ENCODE data around the gene SDHC. TPM values are rescaled to one million over a fixed set of nuclear protein-coding genes. Genes with fewer than 3 reads are reported as not detected.

SDHC gene
- total and polyA plus RNA-seq, 2 of the 13 experiments (the other 11 are each of a cell fraction or from before 2014, with no cell fraction given), result 27.1 to 229 TPM

GRCh38 chr1:161389691-161390558 is 75.7 kb downstream of the SDHC start (continued):
- peak; percentile 33; the same call in 1 of the 2 replicates for TF ChIP-seq ZNF138 (CRISPR knock-in tag; IDR thresholded peaks at IDR 0.05; ENCODE audit: low read depth)
- peak; percentile 86; the same call in 1 of the 2 replicates for TF ChIP-seq IRF9 (CRISPR knock-in tag; IDR thresholded peaks at IDR 0.05; ENCODE audit: borderline replicate concordance)
- TF ChIP-seq ZKSCAN8 (CRISPR knock-in tag; IDR thresholded peaks at IDR 0.05; ENCODE audit: borderline replicate concordance), result 0 out of 2 replicates have a peak, but pooled peaks have one; percentile 38
- TF ChIP-seq, protein P1, sequence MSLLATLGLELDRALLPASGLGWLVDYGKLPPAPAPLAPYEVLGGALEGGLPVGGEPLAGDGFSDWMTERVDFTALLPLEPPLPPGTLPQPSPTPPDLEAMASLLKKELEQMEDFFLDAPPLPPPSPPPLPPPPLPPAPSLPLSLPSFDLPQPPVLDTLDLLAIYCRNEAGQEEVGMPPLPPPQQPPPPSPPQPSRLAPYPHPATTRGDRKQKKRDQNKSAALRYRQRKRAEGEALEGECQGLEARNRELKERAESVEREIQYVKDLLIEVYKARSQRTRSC (CRISPR knock-in tag; IDR thresholded peaks at IDR 0.05; ENCODE audit: low read depth), result 0 out of 2 replicates have a peak, but pooled peaks have one; percentile 26
- TF ChIP-seq FOXA3 (CRISPR knock-in tag; IDR thresholded peaks at IDR 0.05), result peak; percentile 61
- TF ChIP-seq, protein P2, sequence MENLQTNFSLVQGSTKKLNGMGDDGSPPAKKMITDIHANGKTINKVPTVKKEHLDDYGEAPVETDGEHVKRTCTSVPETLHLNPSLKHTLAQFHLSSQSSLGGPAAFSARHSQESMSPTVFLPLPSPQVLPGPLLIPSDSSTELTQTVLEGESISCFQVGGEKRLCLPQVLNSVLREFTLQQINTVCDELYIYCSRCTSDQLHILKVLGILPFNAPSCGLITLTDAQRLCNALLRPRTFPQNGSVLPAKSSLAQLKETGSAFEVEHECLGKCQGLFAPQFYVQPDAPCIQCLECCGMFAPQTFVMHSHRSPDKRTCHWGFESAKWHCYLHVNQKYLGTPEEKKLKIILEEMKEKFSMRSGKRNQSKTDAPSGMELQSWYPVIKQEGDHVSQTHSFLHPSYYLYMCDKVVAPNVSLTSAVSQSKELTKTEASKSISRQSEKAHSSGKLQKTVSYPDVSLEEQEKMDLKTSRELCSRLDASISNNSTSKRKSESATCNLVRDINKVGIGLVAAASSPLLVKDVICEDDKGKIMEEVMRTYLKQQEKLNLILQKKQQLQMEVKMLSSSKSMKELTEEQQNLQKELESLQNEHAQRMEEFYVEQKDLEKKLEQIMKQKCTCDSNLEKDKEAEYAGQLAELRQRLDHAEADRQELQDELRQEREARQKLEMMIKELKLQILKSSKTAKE (CRISPR knock-in tag; IDR thresholded peaks at IDR 0.05; ENCODE audit: borderline replicate concordance), result peak; percentile 77
- 0 out of 2 replicates have a peak, but pooled peaks have one; percentile 10 for TF ChIP-seq HIVEP1 (CRISPR knock-in tag; IDR thresholded peaks at IDR 0.05)
- TF ChIP-seq, protein P3, sequence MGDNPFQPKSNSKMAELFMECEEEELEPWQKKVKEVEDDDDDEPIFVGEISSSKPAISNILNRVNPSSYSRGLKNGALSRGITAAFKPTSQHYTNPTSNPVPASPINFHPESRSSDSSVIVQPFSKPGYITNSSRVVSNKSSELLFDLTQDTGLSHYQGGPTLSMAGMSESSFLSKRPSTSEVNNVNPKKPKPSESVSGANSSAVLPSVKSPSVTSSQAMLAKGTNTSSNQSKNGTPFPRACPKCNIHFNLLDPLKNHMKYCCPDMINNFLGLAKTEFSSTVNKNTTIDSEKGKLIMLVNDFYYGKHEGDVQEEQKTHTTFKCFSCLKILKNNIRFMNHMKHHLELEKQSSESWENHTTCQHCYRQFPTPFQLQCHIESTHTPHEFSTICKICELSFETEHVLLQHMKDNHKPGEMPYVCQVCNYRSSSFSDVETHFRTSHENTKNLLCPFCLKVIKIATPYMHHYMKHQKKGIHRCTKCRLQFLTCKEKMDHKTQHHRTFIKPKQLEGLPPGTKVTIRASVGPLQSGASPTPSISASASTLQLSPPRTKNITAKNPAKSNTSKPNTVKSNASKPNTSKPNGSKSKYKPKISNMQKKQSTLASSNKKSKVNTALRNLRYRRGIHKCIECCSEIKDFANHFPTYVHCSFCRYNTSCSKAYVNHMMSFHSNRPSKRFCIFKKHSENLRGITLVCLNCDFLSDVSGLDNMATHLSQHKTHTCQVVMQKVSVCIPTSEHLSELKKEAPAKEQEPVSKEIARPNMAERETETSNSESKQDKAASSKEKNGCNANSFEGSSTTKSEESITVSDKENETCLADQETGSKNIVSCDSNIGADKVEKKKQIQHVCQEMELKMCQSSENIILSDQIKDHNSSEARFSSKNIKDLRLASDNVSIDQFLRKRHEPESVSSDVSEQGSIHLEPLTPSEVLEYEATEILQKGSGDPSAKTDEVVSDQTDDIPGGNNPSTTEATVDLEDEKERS (CRISPR knock-in tag; IDR thresholded peaks at IDR 0.05), result peak; percentile 32; the same call in 1 of the 2 replicates
- peak; percentile 81 for TF ChIP-seq ZNF574 (CRISPR knock-in tag; IDR thresholded peaks at IDR 0.05)
- peak; percentile 74; the same call in 1 of the 2 replicates for TF ChIP-seq FOXO1 (CRISPR knock-in tag; IDR thresholded peaks at IDR 0.05)
- TF ChIP-seq MTERF4 (CRISPR knock-in tag; IDR thresholded peaks at IDR 0.05), result 0 out of 2 replicates have a peak, but pooled peaks have one; percentile 57
- TF ChIP-seq ZNF484 (CRISPR knock-in tag; IDR thresholded peaks at IDR 0.05; ENCODE audit: borderline replicate concordance, low read depth), result no peak
- 0 out of 2 replicates have a peak, but pooled peaks have one; percentile 19 for TF ChIP-seq KDM3A (CRISPR knock-in tag; IDR thresholded peaks at IDR 0.05; ENCODE audit: low read depth)
- no peak for TF ChIP-seq ZBTB14 (CRISPR knock-in tag; IDR thresholded peaks at IDR 0.05)
